WI38 (cell line): ENCODE data around the gene RNF11.

Experiments used
- H3K4me3 ChIP-seq: 2 replicates; pipeline ENCODE4 v1.5.1; 2011; ENCODE audit warnings: low read depth, mild to moderate bottlenecking, control low read depth, low read length
- CTCF ChIP-seq: IDR thresholded peaks from 2 replicates; pipeline ENCODE4 v1.5.1; 2012; ENCODE audit warnings: low read depth, mild to moderate bottlenecking, control low read depth, low read length

The RNF11 gene

DNA sequence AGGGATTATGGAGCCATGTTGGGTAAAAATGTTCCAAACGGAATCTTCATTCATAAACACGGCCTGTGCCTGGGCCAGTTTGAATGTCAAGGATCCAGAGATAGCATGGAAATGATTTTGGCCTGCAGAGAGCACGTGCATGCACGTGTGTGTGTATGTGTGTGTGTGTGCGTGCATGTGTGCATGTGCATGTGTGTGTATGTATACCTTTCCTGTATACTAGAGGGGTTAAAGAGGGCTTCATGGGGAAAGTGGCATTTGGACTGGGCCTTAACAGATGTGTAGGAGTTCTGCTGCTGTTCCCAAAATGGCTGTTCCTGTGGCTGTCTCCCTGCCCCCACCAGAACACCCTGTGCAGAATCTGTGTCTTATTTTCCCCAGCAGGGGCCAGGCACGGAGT, 72.6 kb downstream of the RNF11 start:
- no peak overlapping the region for H3K4me3 ChIP-seq
- TF ChIP-seq CTCF = no peak

GRCh38 chr1:51309291-51309690, 73.2 kb downstream of the RNF11 start:
- no peak for TF ChIP-seq CTCF
- no peak overlapping the region for H3K4me3 ChIP-seq

DNA sequence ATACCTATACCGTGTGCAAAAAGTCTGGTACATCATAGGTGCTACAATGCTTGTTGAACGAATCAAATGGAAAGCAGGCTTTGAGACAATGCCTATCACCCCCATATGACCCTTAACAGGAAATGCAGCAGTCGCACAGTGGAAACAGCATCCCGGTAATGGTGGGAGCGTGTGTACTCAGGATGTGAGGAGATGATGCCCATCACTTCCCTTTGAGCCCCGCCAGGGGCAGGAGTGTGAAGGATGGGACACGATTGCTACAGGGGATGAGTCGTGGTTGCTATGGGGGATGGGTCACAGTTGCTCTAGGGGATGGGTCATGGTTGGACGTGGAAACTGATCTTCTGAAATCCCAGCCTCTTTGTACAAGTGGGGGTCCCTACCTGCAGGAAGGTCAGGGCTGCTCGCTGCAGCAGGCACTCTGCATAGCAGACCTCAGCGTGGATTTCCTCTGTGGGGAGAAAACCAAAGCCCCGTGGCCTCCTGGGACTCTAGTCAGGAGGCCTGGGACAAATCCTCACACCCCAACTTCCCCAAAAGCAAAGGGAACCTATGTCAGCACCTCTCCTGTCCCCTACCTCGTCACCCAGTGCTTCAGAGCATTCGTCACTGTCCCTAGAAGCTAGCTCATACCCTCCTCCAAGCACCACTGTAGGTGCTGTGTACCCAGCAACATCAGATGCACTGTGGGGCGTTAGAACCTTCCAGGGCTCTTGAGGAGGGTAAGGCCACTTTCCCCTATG, 75.0 kb downstream of the RNF11 start:
- no peak for TF ChIP-seq CTCF
- H3K4me3 ChIP-seq = no peak overlapping the region

DNA sequence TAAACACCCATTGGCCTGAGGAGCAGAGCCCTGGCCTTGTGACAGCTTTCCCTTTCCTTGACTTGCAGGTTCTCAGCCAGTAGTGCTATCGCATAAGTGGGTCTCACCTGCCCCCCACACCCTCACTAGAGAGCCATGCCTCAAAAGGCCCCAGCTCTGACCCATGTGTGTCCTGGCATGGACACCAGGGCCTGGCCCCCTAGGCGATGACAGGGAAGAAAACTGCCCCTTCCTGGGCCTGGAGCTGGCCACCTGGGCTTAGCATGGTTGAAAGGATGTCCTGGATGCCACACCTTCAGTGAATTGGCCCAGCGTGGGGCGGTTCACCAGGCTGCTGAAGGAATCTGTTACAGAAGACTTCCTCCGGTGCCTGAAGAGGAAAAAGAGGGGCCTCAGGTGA, 75.8 kb downstream of the RNF11 start:
- H3K4me3 ChIP-seq = no peak overlapping the region
- TF ChIP-seq CTCF = no peak

- no peak for TF ChIP-seq CTCF
- H3K4me3 ChIP-seq = no peak overlapping the region
Observed at GRCh38 chr1:51312718-51313117, 76.6 kb downstream of the RNF11 start.

DNA sequence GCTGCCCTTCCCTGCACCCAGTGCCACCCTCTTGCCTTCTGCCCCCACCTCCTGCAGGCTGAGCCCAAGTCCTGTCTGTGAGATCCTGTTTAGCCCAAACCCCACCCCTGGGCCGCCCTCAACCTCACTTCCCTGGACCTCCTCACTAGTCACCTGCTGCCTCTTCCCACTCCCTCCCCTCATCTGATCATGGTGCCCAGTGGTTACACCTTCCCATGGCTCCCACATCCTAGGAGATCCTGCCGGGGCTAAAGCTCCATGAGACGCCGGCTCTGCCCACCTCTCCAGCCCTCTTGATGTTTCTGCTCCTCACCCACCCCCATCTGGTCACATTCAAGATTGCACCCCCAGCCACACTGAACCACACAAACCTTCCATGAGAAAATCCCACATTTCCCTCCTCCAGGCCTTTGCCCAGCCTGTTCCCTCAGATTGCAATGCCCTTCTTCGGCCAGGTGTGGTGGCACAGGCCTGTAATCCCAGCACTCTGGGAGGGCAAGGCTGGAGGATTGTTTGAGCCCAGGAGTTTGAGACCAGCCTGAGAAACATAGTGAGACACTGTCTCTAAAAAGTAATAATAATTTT, 77.3 kb downstream of the RNF11 start:
- no peak for TF ChIP-seq CTCF
- no peak overlapping the region for H3K4me3 ChIP-seq

DNA sequence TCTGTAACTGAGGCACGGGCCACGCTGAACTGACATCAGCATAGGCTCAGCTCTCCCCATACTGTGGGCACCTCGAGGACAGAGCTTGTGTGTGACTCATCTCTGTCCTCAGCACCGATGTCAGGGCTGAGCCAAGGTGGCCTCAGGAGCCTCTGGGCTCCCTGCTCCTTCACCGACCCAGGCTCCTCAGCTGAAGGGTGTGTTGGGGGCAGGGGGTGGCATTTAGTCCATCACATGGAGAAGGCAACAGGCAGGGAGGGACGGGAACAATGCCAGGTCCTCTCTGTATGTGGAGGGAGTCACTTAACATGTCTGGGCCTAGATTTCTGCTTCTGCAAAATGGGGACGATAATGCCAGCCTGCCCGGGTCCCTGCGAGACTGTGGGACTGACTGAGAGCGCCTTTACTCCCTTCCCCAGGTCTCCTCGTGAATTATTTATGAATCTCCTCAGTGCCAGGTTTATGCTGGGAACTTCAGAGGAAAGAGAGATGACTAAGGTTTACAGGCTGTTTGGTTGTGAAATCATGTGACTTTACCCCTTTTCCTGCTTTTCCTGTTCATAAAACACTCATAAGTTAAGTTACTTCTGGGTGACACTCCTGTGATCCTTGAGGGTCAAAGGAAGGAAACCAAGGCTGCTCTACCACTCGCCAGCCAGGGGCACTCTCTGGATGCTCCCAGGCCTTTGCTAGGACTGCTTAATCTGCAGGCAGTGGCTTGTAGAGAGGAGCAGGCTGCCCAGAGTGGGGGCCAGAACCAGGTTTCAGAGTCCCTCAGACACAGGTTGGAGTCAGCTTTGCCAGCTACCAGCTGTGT, 78.1 kb downstream of the RNF11 start:
- no peak for TF ChIP-seq CTCF
- no peak overlapping the region for H3K4me3 ChIP-seq
